Hepatocyte (in vitro differentiated cells): ENCODE data around the gene PTPRD.

ENCODE experiments used
- CTCF ChIP-seq: fragments of 200-600 bp; sonication (generic); IDR thresholded peaks from 2 replicates; pipeline ENCODE4 v1.5.1; 2016; ENCODE audit warnings: antibody characterized with exemption, mild to moderate bottlenecking; ENCODE audit not compliant: poor library complexity
- EZH2 ChIP-seq: fragments of 200-600 bp; sonication (generic); IDR thresholded peaks from 2 replicates; pipeline ENCODE4 v1.6.1; 2016; ENCODE audit warnings: antibody characterized with exemption, mild to moderate bottlenecking, borderline replicate concordance

- peak; percentile 76 for TF ChIP-seq CTCF
- TF ChIP-seq EZH2, result no peak
Observed at GRCh38 chr9:9352877-9353481, 1259.8 kb downstream of the PTPRD start.
